Neural crest cell (in vitro differentiated cells): Measurements from ENCODE around the gene THAP10. TPM values are rescaled to one million over a fixed set of nuclear protein-coding genes. Genes with fewer than 3 reads are reported as not detected.

Source experiments
- DNase-seq: peaks from one replicate; pipeline ENCODE4 v3.0.0; 2021; ENCODE audit warnings: low read depth, mixed read lengths, low spot score
- H3K27ac Mint-ChIP-seq: one replicate; pipeline ENCODE4 v1.8.0; 2021; ENCODE audit warnings: mild to moderate bottlenecking, mixed read lengths; ENCODE audit not compliant: unreplicated experiment
- H3K27me3 Mint-ChIP-seq: 2 replicates; pipeline ENCODE4 v1.8.0; 2021; ENCODE audit warnings: low read depth, mild to moderate bottlenecking, mixed read lengths
- H3K36me3 Mint-ChIP-seq: 2 replicates; pipeline ENCODE4 v1.8.0; 2021; ENCODE audit warnings: low read depth, mild to moderate bottlenecking, mixed read lengths
- H3K4me1 Mint-ChIP-seq: 2 replicates; pipeline ENCODE4 v1.8.0; 2021; ENCODE audit warnings: mixed read lengths
- H3K4me3 Mint-ChIP-seq: one replicate; pipeline ENCODE4 v1.8.0; 2021; ENCODE audit warnings: mild to moderate bottlenecking, mixed read lengths
- H3K9me3 Mint-ChIP-seq: 2 replicates; pipeline ENCODE4 v1.8.0; 2021; ENCODE audit warnings: mixed read lengths
- CTCF ChIP-seq: fragments of 200-600 bp; sonication (generic); conservative IDR thresholded peaks from 2 replicates; pipeline ENCODE4 v1.5.0; 2021; ENCODE audit warnings: antibody characterized with exemption, mild to moderate bottlenecking
- total RNA-seq: library from RNA; stranded (reverse); gene quantifications from 2 replicates; pipeline ENCODE4 v1.2.1, GENCODE V29; 2021

Gene THAP10
- total RNA-seq, 1 donor from 2014 or later: 7.5 TPM

GRCh38 chr15:70916531-70916930 lies 24.3 kb upstream of the THAP10 start:
- DNase-seq: no peak
- peaks cover 3% of the 10 kb centered on the region for H3K36me3 Mint-ChIP-seq
- no peak overlapping the region for H3K27ac Mint-ChIP-seq
- no peaks in the 10 kb centered on the region for H3K4me1 Mint-ChIP-seq
- no peaks in the 10 kb centered on the region for H3K27me3 Mint-ChIP-seq
- TF ChIP-seq CTCF: no peak
- H3K9me3 Mint-ChIP-seq: no peaks in the 10 kb centered on the region
- H3K4me3 Mint-ChIP-seq: no peak overlapping the region

- no peak for TF ChIP-seq CTCF
- H3K4me1 Mint-ChIP-seq: no peaks in the 10 kb centered on the region
- no peak overlapping the region for H3K27ac Mint-ChIP-seq
- no peaks in the 10 kb centered on the region for H3K27me3 Mint-ChIP-seq
- DNase-seq: no peak
- peaks cover 8% of the 10 kb centered on the region for H3K9me3 Mint-ChIP-seq
- peaks cover 27% of the 10 kb centered on the region for H3K36me3 Mint-ChIP-seq
- no peak overlapping the region for H3K4me3 Mint-ChIP-seq
Measured at GRCh38 chr15:70912187-70912586, 20.0 kb upstream of the THAP10 start.

GRCh38 chr15:70910958-70911357 lies 18.7 kb upstream of the THAP10 start:
- no peaks in the 10 kb centered on the region for H3K4me1 Mint-ChIP-seq
- DNase-seq: no peak
- no peak for TF ChIP-seq CTCF
- H3K27me3 Mint-ChIP-seq: no peaks in the 10 kb centered on the region
- no peak overlapping the region for H3K27ac Mint-ChIP-seq
- H3K9me3 Mint-ChIP-seq: peaks cover 12% of the 10 kb centered on the region
- H3K36me3 Mint-ChIP-seq: peaks cover 36% of the 10 kb centered on the region
- H3K4me3 Mint-ChIP-seq: no peak overlapping the region

- peaks cover 12% of the 10 kb centered on the region for H3K9me3 Mint-ChIP-seq
- H3K27ac Mint-ChIP-seq: no peak overlapping the region
- H3K36me3 Mint-ChIP-seq: peaks cover 42% of the 10 kb centered on the region
- no peak for DNase-seq
- peak; percentile 54 for TF ChIP-seq CTCF
- no peaks in the 10 kb centered on the region for H3K27me3 Mint-ChIP-seq
- no peak overlapping the region for H3K4me3 Mint-ChIP-seq
- no peaks in the 10 kb centered on the region for H3K4me1 Mint-ChIP-seq
Measured at GRCh38 chr15:70907784-70908471, 15.7 kb upstream of the THAP10 start.

- Mint-ChIP-seq H3K36me3 (peaks cover 42% of the 10 kb centered on the region), H3K9me3 (peaks cover 12% of the 10 kb centered on the region), H3K4me1 (no peaks in the 10 kb centered on the region), H3K4me3 (no peak overlapping the region), H3K27ac (no peak overlapping the region), H3K27me3 (no peaks in the 10 kb centered on the region)
- no peak for DNase-seq
- TF ChIP-seq CTCF: no peak
Measured at GRCh38 chr15:70906842-70907241, 14.6 kb upstream of the THAP10 start.
